Measurements from ENCODE around the gene EPHB2.

Gene EPHB2

GRCh38 chr1:22892789-22893188 lies 182.2 kb downstream of the EPHB2 start:
- no peak for DNase-seq

- no peak for DNase-seq
Observed at GRCh38 chr1:22893292-22893691, 182.7 kb downstream of the EPHB2 start.

- DNase-seq, result no peak
Observed at GRCh38 chr1:22895357-22895756, 184.7 kb downstream of the EPHB2 start.

GRCh38 chr1:22896184-22896583 lies 185.5 kb downstream of the EPHB2 start:
- DNase-seq, result no peak

GRCh38 chr1:22900451-22900850 lies 189.8 kb downstream of the EPHB2 start:
- DNase-seq, result no peak

- DNase-seq, result no peak
Observed at GRCh38 chr1:22903113-22903512, 192.5 kb downstream of the EPHB2 start.

- no peak for DNase-seq
Observed at GRCh38 chr1:22906968-22907367, 196.3 kb downstream of the EPHB2 start.

GRCh38 chr1:22907528-22907927 lies 196.9 kb downstream of the EPHB2 start:
- DNase-seq, result no peak

GRCh38 chr1:22908880-22909426 lies 198.3 kb downstream of the EPHB2 start:
- no peak for DNase-seq

- DNase-seq, result no peak
Observed at GRCh38 chr1:22910286-22910685, 199.6 kb downstream of the EPHB2 start.

- DNase-seq, result no peak
Observed at GRCh38 chr1:22910986-22911651, 200.5 kb downstream of the EPHB2 start.

- DNase-seq, result no peak
Observed at GRCh38 chr1:22912311-22912710, 201.7 kb downstream of the EPHB2 start.

GRCh38 chr1:22913421-22914141 lies 202.9 kb downstream of the EPHB2 start:
- DNase-seq, result no peak

GRCh38 chr1:22914156-22914555 lies 203.5 kb downstream of the EPHB2 start:
- DNase-seq, result no peak

- DNase-seq, result no peak
Observed at GRCh38 chr1:22914633-22915217, 204.1 kb downstream of the EPHB2 start.

- no peak for DNase-seq
Observed at GRCh38 chr1:22915231-22915630, 204.6 kb downstream of the EPHB2 start.

GRCh38 chr1:22915816-22916470 lies 205.3 kb downstream of the EPHB2 start:
- no peak for DNase-seq

GRCh38 chr1:22916471-22916820 lies 205.8 kb downstream of the EPHB2 start:
- no peak for DNase-seq

GRCh38 chr1:22917989-22918388 lies 207.3 kb downstream of the EPHB2 start:
- DNase-seq, result no peak

GRCh38 chr1:22918644-22919043 lies 208.0 kb downstream of the EPHB2 start:
- DNase-seq, result no peak

- no peak for DNase-seq
Observed at GRCh38 chr1:22919341-22920025, 208.8 kb downstream of the EPHB2 start.

GRCh38 chr1:22920026-22920733 lies 209.5 kb downstream of the EPHB2 start:
- no peak for DNase-seq

Measured in GDM1 (cell line).